Activated T-helper 1 cell treated with anti-CD3 and anti-CD28 coated beads, Interleukin-12 subunit alpha, Interleukin-12 subunit beta, Interleukin-2, Interleukin-4 antibody, amounts not matched to agents 30 ng/mL and 10 ng/mL and 1 ng/mL, durations not matched to agents 14 hours and 24 hours and 36 hours (primary cell): ENCODE measurements around the gene GNA12. TPM values are rescaled to one million over a fixed set of nuclear protein-coding genes. Genes with fewer than 3 reads are reported as not detected.

Experiments used
- DNase-seq: peaks from one replicate; pipeline ENCODE4 v3.0.0; 2021; ENCODE audit warnings: low spot score
- H3K27ac Mint-ChIP-seq: one replicate; pipeline ENCODE4 v1.8.0; 2021; ENCODE audit warnings: mild to moderate bottlenecking, mixed read lengths
- H3K27me3 Mint-ChIP-seq: one replicate; pipeline ENCODE4 v1.8.0; 2022; ENCODE audit warnings: mild to moderate bottlenecking, moderate library complexity, mixed read lengths; ENCODE audit not compliant: insufficient read depth
- H3K36me3 Mint-ChIP-seq: one replicate; pipeline ENCODE4 v1.8.0; 2021; ENCODE audit warnings: low read depth, mixed read lengths
- H3K4me1 Mint-ChIP-seq: one replicate; pipeline ENCODE4 v1.8.0; 2021; ENCODE audit warnings: low read depth, mixed read lengths
- H3K4me3 Mint-ChIP-seq: one replicate; pipeline ENCODE4 v1.8.0; 2021; ENCODE audit warnings: mild to moderate bottlenecking, moderate library complexity, mixed read lengths
- H3K9me3 Mint-ChIP-seq: one replicate; pipeline ENCODE4 v1.8.0; 2021; ENCODE audit warnings: mixed read lengths
- intact Hi-C: fragments of 100-400 bp; cut with micrococcal nuclease; formaldehyde crosslinking; loops from one replicate; pipeline ENCODE4 v1.15.1; 2024
- total RNA-seq: library from RNA; stranded (reverse); gene quantifications from 2 replicates; pipeline ENCODE4 v1.2.3, GENCODE V29; 2022

Gene GNA12
- total RNA-seq, 1 donor from 2014 or later, result 36.4 TPM

- peak overlapping the region; percentile 26 for H3K27ac Mint-ChIP-seq
- intact Hi-C loops, result loop anchor here (5.0 kb wide), 1 partner anchor 148 kb away; no protein-coding TSS in a partner anchor
Measured at GRCh38 chr7:2714636-2715035, 129.5 kb downstream of the GNA12 start.

GRCh38 chr7:2713978-2714377 is 130.1 kb downstream of the GNA12 start:
- intact Hi-C loops, result no loop called here
- peaks cover 78% of the 10 kb centered on the region for H3K4me1 Mint-ChIP-seq
- H3K9me3 Mint-ChIP-seq, result no peaks in the 10 kb centered on the region
- H3K27ac Mint-ChIP-seq, result no peak overlapping the region
- no peak for DNase-seq
- H3K27me3 Mint-ChIP-seq, result peaks cover 14% of the 10 kb centered on the region
- H3K4me3 Mint-ChIP-seq, result no peak overlapping the region
- H3K36me3 Mint-ChIP-seq, result peaks cover 16% of the 10 kb centered on the region

More at GRCh38 chr7:2714636-2715035, 129.5 kb downstream of the GNA12 start:
- peaks cover 80% of the 10 kb centered on the region for H3K4me1 Mint-ChIP-seq
- no peak overlapping the region for H3K4me3 Mint-ChIP-seq
- no peak for DNase-seq
- peaks cover 13% of the 10 kb centered on the region for H3K27me3 Mint-ChIP-seq
- no peaks in the 10 kb centered on the region for H3K9me3 Mint-ChIP-seq
- H3K36me3 Mint-ChIP-seq, result peaks cover 16% of the 10 kb centered on the region

- H3K27ac Mint-ChIP-seq, result no peak overlapping the region
- intact Hi-C loops, result no loop called here
- peaks cover 14% of the 10 kb centered on the region for H3K27me3 Mint-ChIP-seq
- H3K4me3 Mint-ChIP-seq, result no peak overlapping the region
- peaks cover 16% of the 10 kb centered on the region for H3K36me3 Mint-ChIP-seq
- DNase-seq, result no peak
- peaks cover 72% of the 10 kb centered on the region for H3K4me1 Mint-ChIP-seq
- no peaks in the 10 kb centered on the region for H3K9me3 Mint-ChIP-seq
Measured at GRCh38 chr7:2713370-2713769, 130.7 kb downstream of the GNA12 start.

GRCh38 chr7:2711895-2712675 is 132.0 kb downstream of the GNA12 start:
- H3K9me3 Mint-ChIP-seq, result no peaks in the 10 kb centered on the region
- peaks cover 14% of the 10 kb centered on the region for H3K36me3 Mint-ChIP-seq
- peaks cover 59% of the 10 kb centered on the region for H3K4me1 Mint-ChIP-seq
- DNase-seq, result no peak
- intact Hi-C loops, result no loop called here
- no peak overlapping the region for H3K27ac Mint-ChIP-seq
- no peak overlapping the region for H3K4me3 Mint-ChIP-seq
- peaks cover 21% of the 10 kb centered on the region for H3K27me3 Mint-ChIP-seq

- Mint-ChIP-seq H3K27me3 (peaks cover 26% of the 10 kb centered on the region), H3K4me3 (peak overlapping the region; percentile 72), H3K4me1 (peaks cover 49% of the 10 kb centered on the region), H3K27ac (peak overlapping the region; percentile 51), H3K9me3 (no peaks in the 10 kb centered on the region), H3K36me3 (peaks cover 14% of the 10 kb centered on the region)
- peak; percentile 50 for DNase-seq
- intact Hi-C loops, result no loop called here
Measured at GRCh38 chr7:2710901-2711551, 133.1 kb downstream of the GNA12 start.

- Mint-ChIP-seq H3K4me3 (peak overlapping the region; percentile 26), H3K27me3 (peaks cover 31% of the 10 kb centered on the region), H3K36me3 (peaks cover 11% of the 10 kb centered on the region), H3K4me1 (peaks cover 41% of the 10 kb centered on the region), H3K27ac (no peak overlapping the region), H3K9me3 (no peaks in the 10 kb centered on the region)
- intact Hi-C loops, result no loop called here
- DNase-seq, result peak; percentile 29
Measured at GRCh38 chr7:2710286-2710655, 133.8 kb downstream of the GNA12 start.

- Mint-ChIP-seq H3K36me3 (peaks cover 6% of the 10 kb centered on the region), H3K9me3 (no peaks in the 10 kb centered on the region), H3K4me3 (peak overlapping the region; percentile 26), H3K27ac (peak overlapping the region; percentile 23), H3K27me3 (peaks cover 32% of the 10 kb centered on the region), H3K4me1 (peaks cover 36% of the 10 kb centered on the region)
- DNase-seq, result peak; percentile 74
- intact Hi-C loops, result loop anchor here (1.0 kb wide), 3 partner anchors 10 to 232 kb away; no protein-coding TSS in a partner anchor
Measured at GRCh38 chr7:2709553-2710285, 134.4 kb downstream of the GNA12 start.

- peaks cover 28% of the 10 kb centered on the region for H3K27me3 Mint-ChIP-seq
- H3K36me3 Mint-ChIP-seq, result no peaks in the 10 kb centered on the region
- H3K27ac Mint-ChIP-seq, result no peak overlapping the region
- H3K4me1 Mint-ChIP-seq, result peaks cover 26% of the 10 kb centered on the region
- no peaks in the 10 kb centered on the region for H3K9me3 Mint-ChIP-seq
- intact Hi-C loops, result loop anchor here (1.0 kb wide), 3 partner anchors 9 to 231 kb away; no protein-coding TSS in a partner anchor
- H3K4me3 Mint-ChIP-seq, result no peak overlapping the region
- no peak for DNase-seq
Measured at GRCh38 chr7:2708547-2709310, 135.4 kb downstream of the GNA12 start.

GRCh38 chr7:2708041-2708440 is 136.1 kb downstream of the GNA12 start:
- no peak overlapping the region for H3K4me3 Mint-ChIP-seq
- peaks cover 27% of the 10 kb centered on the region for H3K27me3 Mint-ChIP-seq
- no peaks in the 10 kb centered on the region for H3K9me3 Mint-ChIP-seq
- no peaks in the 10 kb centered on the region for H3K36me3 Mint-ChIP-seq
- H3K27ac Mint-ChIP-seq, result no peak overlapping the region
- intact Hi-C loops, result no loop called here
- H3K4me1 Mint-ChIP-seq, result peaks cover 22% of the 10 kb centered on the region
- DNase-seq, result no peak

- Mint-ChIP-seq H3K36me3 (no peaks in the 10 kb centered on the region), H3K27ac (no peak overlapping the region), H3K4me1 (peaks cover 22% of the 10 kb centered on the region), H3K9me3 (no peaks in the 10 kb centered on the region), H3K27me3 (peaks cover 27% of the 10 kb centered on the region), H3K4me3 (no peak overlapping the region)
- DNase-seq, result no peak
- intact Hi-C loops, result no loop called here
Measured at GRCh38 chr7:2707481-2707880, 136.6 kb downstream of the GNA12 start.

- intact Hi-C loops, result no loop called here
- Mint-ChIP-seq H3K4me1 (peaks cover 22% of the 10 kb centered on the region), H3K4me3 (no peak overlapping the region), H3K27ac (no peak overlapping the region), H3K9me3 (no peaks in the 10 kb centered on the region), H3K27me3 (peaks cover 30% of the 10 kb centered on the region), H3K36me3 (no peaks in the 10 kb centered on the region)
- no peak for DNase-seq
Measured at GRCh38 chr7:2706685-2707126, 137.4 kb downstream of the GNA12 start.

- intact Hi-C loops, result no loop called here
- H3K9me3 Mint-ChIP-seq, result no peaks in the 10 kb centered on the region
- peaks cover 12% of the 10 kb centered on the region for H3K4me1 Mint-ChIP-seq
- H3K27ac Mint-ChIP-seq, result no peak overlapping the region
- no peak for DNase-seq
- H3K27me3 Mint-ChIP-seq, result peaks cover 30% of the 10 kb centered on the region
- no peak overlapping the region for H3K4me3 Mint-ChIP-seq
- no peaks in the 10 kb centered on the region for H3K36me3 Mint-ChIP-seq
Measured at GRCh38 chr7:2705371-2706096, 138.6 kb downstream of the GNA12 start.
